Measurements from ENCODE around the gene TNFRSF19. TPM values are rescaled to one million over a fixed set of nuclear protein-coding genes. Genes with fewer than 3 reads are reported as not detected.

The TNFRSF19 gene
- total RNA-seq, 2 donors from 2014 or later = 21.2 to 74.1 TPM

GRCh38 chr13:23718996-23719395 is 148.8 kb downstream of the TNFRSF19 start:
- H3K27me3 ChIP-seq (replicated peaks; ENCODE audit: insufficient read depth) = no peaks in the 10 kb centered on the region
- TF ChIP-seq POLR2AphosphoS5 (IDR thresholded peaks at IDR 0.05) (peak; percentile 63), CTCF (IDR thresholded peaks at IDR 0.05) (no peak)
- DNase-seq (ENCODE audit: low spot score) = no peak
- peak overlapping the region; percentile 17 to 58 for H3K27ac ChIP-seq
- intact Hi-C loops (cut with DNase I) = loop anchor here (5.0 kb wide), 1 partner anchor 153 kb away; no protein-coding TSS in a partner anchor
- H3K4me1 ChIP-seq (replicated peaks) = no peaks in the 10 kb centered on the region
- H3K4me3 ChIP-seq = no peak overlapping the region
- 6% methylated on average over 2 of the region's 2 CpGs for WGBS
- no peaks in the 10 kb centered on the region for H3K36me3 ChIP-seq
- no peaks in the 10 kb centered on the region for H3K9me3 ChIP-seq

- H3K36me3 ChIP-seq = no peaks in the 10 kb centered on the region
- peak; percentile 24 for TF ChIP-seq POLR2AphosphoS5 (IDR thresholded peaks at IDR 0.05)
- no peak for TF ChIP-seq CTCF (IDR thresholded peaks at IDR 0.05)
- DNase-seq (ENCODE audit: low spot score) = no peak
- no peaks in the 10 kb centered on the region for H3K4me1 ChIP-seq (replicated peaks)
- H3K9me3 ChIP-seq = no peaks in the 10 kb centered on the region
- no peaks in the 10 kb centered on the region for H3K27me3 ChIP-seq (replicated peaks; ENCODE audit: insufficient read depth)
- H3K4me3 ChIP-seq = no peak overlapping the region
- H3K27ac ChIP-seq = peak overlapping the region; percentile 13 to 58
- intact Hi-C loops (cut with DNase I) = no loop called here
- WGBS = 54% methylated on average over 6 of the region's 6 CpGs
Observed at GRCh38 chr13:23722726-23723453, 152.7 kb downstream of the TNFRSF19 start.

- 10% methylated on average over 1 of the region's 1 CpG for WGBS
- TF ChIP-seq POLR2AphosphoS5 (IDR thresholded peaks at IDR 0.05) (no peak), CTCF (IDR thresholded peaks at IDR 0.05) (no peak), POLR2A (IDR thresholded peaks at IDR 0.05) (no peak)
Observed at GRCh38 chr13:23723471-23723870, 153.3 kb downstream of the TNFRSF19 start.

GRCh38 chr13:23724196-23724970 is 154.2 kb downstream of the TNFRSF19 start:
- H3K27me3 ChIP-seq (replicated peaks; ENCODE audit: insufficient read depth) = no peaks in the 10 kb centered on the region
- intact Hi-C loops (cut with DNase I) = no loop called here
- WGBS = 83% methylated on average over 7 of the region's 7 CpGs
- H3K4me3 ChIP-seq = no peak overlapping the region
- no peaks in the 10 kb centered on the region for H3K4me1 ChIP-seq (replicated peaks)
- H3K9me3 ChIP-seq = no peaks in the 10 kb centered on the region
- no peak for DNase-seq (ENCODE audit: low spot score)
- peak overlapping the region in 1 of 2 donors; percentile 58 for H3K27ac ChIP-seq
- H3K36me3 ChIP-seq = no peaks in the 10 kb centered on the region
- TF ChIP-seq CTCF (IDR thresholded peaks at IDR 0.05) (no peak), POLR2AphosphoS5 (IDR thresholded peaks at IDR 0.05) (no peak), POLR2A (IDR thresholded peaks at IDR 0.05) (no peak)

More at GRCh38 chr13:23723471-23723870, 153.3 kb downstream of the TNFRSF19 start:
- no peaks in the 10 kb centered on the region for H3K27me3 ChIP-seq (replicated peaks; ENCODE audit: insufficient read depth)
- H3K27ac ChIP-seq = peak overlapping the region; percentile 13 to 58
- DNase-seq (ENCODE audit: low spot score) = no peak
- no peaks in the 10 kb centered on the region for H3K36me3 ChIP-seq
- H3K4me1 ChIP-seq (replicated peaks) = no peaks in the 10 kb centered on the region
- H3K9me3 ChIP-seq = no peaks in the 10 kb centered on the region
- H3K4me3 ChIP-seq = no peak overlapping the region
- intact Hi-C loops (cut with DNase I) = no loop called here

Other genes with a start within 250 kb of the TNFRSF19 start
- gene SACS, start 136.7 kb upstream of the TNFRSF19 start, total RNA-seq = 10 to 100 TPM in 1 of 2 donors, 1 to 10 TPM in 1; 7.8 to 24.1 TPM

Measured in prostate gland (tissue), 2 donors.